Fibroblast of skin of left quadriceps (primary cell): ENCODE results near the gene PRXL2B.
"Not testable (repeated sequence)": the region's sequence is repeated elsewhere in the genome, so short reads cannot be mapped to it uniquely, and the experiment has no call there.

Source experiments
- DNase-seq, 2 experiments: peaks; one replicate each; pipeline ENCODE4 v3.0.0-alpha.2; 2013; ENCODE audit warnings: low read depth in 2 of 2

PRXL2B gene

GRCh38 chr1:2612591-2613365 is 26.2 kb downstream of the PRXL2B start:
- no peak for DNase-seq

DNA sequence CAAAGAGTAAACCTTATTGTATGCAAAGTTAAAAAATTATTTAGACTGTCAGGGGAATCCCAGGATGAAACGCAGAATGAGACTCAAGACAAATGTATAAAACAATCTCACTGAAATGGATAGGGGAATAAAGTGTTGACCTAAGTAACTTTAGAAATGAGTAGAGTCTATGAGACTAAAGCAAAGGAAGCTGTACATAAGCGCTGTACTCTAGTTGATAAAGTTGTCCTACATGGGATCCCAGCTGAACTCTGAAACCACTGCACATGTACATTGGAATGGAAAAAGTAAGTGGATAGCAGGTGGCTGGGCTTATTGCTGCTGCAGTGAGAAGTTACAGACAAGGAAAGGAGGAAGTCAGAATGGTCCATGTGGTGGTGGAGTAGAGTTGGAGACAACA is 27.6 kb downstream of the PRXL2B start:
- no peak for DNase-seq

DNA sequence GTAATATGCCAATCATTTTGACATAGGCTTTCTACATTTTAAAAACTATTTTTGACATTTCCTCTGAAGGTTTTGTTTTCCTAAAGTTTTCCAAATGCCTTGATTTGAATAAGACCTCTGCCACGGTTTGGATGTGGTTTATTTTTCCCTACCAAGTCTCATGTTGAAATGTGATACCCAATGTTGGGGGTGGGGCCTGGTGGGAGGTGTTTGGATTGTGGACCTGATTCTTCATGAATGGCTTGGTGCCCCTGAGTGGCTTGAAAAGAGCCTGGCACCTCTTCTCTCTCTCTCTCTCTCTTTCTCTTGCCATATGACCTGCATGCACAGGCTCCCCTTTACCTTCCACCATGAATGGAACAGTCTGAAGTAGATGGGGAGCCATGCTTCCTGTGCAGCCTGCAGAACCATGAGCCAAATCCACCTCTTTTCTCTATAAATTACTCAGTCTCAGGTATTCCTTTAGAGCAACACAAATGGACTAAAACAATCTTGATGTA is 31.4 kb downstream of the PRXL2B start:
- no peak for DNase-seq

- no peak for DNase-seq
Observed at GRCh38 chr1:2623571-2624337, 37.2 kb downstream of the PRXL2B start.

- no peak for DNase-seq
Observed at GRCh38 chr1:2624735-2625300, 38.2 kb downstream of the PRXL2B start.

GRCh38 chr1:2625311-2625710 is 38.7 kb downstream of the PRXL2B start:
- no peak for DNase-seq

GRCh38 chr1:2625748-2626147 is 39.2 kb downstream of the PRXL2B start:
- not testable (repeated sequence) for DNase-seq

DNA sequence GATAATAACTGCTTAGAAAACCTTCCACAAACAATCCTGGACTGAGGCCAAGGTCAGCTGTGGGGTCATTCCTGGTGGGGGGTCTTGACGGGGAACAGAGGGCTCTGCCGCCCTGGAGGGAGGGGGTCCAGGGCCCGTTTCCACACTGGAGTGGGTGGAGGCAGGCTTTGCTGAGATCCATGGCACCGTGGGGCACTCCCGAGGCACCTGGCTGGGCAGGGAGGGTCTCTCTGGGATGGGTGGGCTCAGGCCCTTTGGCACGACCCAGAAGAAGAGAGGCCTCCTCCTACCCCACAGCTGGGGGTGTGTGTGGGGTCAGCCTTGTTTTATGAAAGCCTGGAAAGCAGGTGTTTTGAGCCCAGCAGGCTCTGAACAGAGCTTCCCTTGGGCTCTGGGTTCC is 41.2 kb downstream of the PRXL2B start:
- DNase-seq: no peak

DNA sequence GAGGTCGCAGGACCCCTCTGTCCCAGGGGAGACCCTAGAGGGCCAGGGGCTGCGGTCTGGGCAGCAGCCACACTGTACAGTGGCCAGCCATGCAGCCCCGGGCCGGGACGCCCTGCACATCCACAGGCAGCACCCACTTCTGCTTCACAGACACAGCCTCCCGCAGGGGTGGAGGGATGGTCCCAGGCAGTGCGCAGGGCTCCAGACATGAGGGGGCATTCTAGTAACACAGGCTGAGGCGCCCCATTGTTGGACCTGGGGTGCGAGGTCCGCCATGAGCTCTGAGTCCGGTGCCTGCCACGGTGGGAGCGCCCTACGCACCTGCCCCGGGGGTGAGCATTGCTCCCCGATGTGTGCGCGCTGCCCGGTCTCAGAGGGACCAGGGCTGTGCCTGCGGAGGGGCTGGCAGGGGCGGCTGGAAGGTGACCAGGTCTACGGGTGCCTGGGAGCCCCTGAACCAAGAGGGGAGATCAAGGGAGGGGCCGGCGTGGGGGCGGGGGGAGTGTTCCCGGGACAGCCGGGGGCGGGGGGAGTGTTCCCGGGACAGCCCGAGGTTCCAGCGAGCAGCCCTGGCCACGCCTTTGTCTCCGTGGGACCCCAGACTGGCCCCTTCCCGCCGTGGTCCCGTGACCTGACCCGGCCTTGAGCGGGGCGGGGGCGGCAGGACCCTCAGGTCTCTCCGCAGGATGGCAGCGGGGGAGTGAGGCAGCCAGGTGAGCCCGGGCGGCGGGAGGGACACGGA is 41.8 kb downstream of the PRXL2B start:
- DNase-seq: no peak

- no peak for DNase-seq
Observed at GRCh38 chr1:2628933-2629626, 42.5 kb downstream of the PRXL2B start.

DNA sequence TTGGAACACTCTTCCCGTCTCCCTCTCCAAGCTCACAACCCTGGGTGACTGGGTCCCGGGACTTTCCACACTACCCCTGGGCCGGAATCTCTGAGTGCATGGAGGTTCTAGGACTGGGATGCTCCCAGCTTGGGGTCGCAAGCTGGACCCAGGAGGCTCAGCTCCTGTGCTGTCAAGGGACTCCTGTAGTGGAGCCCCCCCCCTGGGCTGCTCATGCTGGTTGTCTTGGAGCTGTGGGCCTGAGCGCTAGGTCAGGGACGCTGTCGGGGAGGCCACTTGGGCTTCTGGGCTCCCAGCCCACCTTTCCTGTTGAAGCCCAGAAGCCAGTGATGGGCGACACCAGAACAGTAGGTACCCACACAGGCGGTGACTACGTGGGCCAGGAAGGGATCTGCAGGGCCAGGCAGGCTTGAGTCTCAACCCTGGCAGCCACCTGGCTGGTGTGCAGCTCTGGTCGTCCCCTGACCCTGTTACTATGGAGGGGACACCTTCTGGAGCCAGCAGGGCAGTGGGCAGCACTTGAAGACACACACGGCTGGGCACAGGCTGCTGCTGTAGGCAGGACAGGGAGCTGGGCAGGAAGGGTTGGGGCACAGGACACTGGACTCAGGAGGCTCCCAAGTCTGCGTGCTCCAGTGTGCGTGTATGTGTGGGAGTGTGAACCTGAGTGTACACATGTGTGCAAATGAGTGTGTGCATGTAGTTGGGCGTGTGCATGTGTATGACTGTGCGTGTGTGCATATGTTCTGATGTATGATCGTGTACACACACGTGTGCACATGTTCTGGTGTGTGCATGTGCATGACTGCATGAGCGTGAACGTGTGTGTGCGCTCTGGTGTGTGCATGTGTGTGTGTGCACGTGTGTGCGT is 43.3 kb downstream of the PRXL2B start:
- no peak for DNase-seq

DNA sequence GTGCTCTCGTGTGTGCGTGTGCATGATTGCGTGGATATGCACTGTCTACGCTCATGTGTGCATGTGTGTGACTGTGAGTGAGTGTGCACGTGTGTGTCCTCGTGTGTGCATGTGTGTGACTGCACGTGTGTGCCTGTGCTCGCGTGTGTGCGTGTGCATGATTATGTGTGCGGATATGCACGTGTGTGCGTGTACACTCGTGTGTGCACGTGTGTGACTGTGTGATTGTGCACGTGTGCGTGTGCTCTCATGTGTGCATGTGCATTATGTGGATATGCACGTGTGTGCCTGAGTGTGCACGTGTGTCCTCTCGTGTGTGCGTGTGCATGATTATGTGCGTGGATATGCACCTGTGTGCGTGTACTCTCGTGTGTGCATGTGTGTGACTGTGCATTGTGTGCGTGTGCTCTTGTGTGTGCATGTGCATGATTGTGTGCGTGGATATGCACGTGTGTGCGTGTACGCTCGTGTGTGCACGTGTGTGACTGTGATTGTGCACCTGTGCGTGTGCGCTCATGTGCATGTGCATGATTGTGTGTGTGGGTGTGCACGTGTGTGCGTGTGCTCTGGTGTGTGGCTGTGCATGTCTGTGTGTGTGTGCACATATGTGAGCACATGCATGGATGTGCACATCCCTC is 44.0 kb downstream of the PRXL2B start:
- no peak for DNase-seq

DNA sequence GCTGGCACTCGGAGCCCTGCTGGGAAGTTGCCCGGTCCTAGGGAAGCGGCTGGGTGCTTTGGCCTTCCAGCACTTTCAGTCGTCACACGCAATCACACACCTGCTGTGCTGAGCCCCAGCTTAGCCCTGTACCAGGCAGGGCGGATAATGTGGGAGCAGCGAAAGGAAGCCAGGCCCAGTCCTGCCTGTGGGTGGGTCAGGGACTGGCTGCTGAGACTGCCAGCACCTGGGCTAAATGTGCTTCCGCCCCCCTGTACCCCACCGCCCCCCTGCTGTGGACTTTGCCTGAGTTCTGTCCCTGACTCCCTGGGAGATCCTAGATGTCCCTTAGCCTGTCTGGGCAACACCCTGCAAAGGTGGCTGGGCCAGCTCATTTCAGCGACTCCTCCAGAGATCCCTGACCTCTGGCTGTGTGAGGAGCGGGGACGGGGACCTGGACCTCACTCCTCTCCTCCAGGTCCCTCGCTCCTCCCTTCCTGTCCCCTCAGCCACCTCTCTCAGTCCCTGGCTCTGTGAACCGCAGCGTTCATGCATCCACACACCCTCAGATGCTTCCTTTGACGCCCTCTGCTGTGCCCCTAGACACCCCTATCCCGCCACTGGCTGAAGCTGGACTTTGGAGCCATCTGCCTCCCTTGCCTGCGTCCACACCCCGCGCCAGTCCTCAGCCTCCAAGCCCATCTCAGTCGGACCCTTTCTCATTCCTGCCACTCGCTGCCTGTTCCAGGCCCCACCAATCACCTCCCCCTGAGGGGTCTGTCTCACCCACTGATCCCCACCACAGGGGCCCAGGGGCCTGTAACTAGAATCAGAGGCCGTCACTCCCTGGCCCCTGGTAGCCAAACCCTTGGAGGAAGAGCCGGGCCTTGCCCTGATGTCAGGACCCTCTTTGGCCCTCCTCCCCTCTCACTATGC is 44.8 kb downstream of the PRXL2B start:
- DNase-seq: no peak

- no peak for DNase-seq
Observed at GRCh38 chr1:2632051-2632430, 45.5 kb downstream of the PRXL2B start.

GRCh38 chr1:2632561-2633361 is 46.2 kb downstream of the PRXL2B start, which contains the start of gene MMEL1:
TSS of gene MMEL1 (minus strand) at chr1:2633016. CDS start at chr1:2629484, 3,532 bp downstream.
- DNase-seq: no peak

- no peak for DNase-seq
Observed at GRCh38 chr1:2633366-2633935, 46.9 kb downstream of the PRXL2B start.

- DNase-seq: no peak
Observed at GRCh38 chr1:2633936-2634491, 47.4 kb downstream of the PRXL2B start.
